GM23338 (cell line): Measurements from ENCODE around the gene SLX4IP. TPM values are rescaled to one million over a fixed set of nuclear protein-coding genes. Genes with fewer than 3 reads are reported as not detected.
A peak's percentile ranks its signal among the peaks of the same experiment; 100 is the strongest.

ENCODE experiments used
- ATAC-seq: fragments of 200-7000 bp; cut with Tn5 transposase; 3 replicates; pipeline ENCODE4 v1.9.1; 2020
- DNase-seq: peaks from one replicate; pipeline ENCODE4 v3.0.0-alpha.2; 2015; ENCODE audit warnings: low spot score
- H2AFZ ChIP-seq: fragments of 200-600 bp; sonication (generic); 2 replicates; pipeline ENCODE4 v1.8.0; 2016; ENCODE audit warnings: antibody characterized with exemption, mild to moderate bottlenecking, moderate library complexity
- H3F3A ChIP-seq: fragments of 200-600 bp; sonication (generic); replicated peaks from 2 replicates; pipeline ENCODE4 v1.8.0; 2017; ENCODE audit warnings: antibody characterized with exemption, mixed run types, low read depth
- H3K27ac ChIP-seq: fragments of 200-600 bp; sonication (generic); 2 replicates; pipeline ENCODE4 v1.6.1; 2016; ENCODE audit warnings: low read depth
- H3K27me3 ChIP-seq: fragments of 200-600 bp; sonication (generic); 2 replicates; pipeline ENCODE4 v1.8.0; 2016; ENCODE audit warnings: mild to moderate bottlenecking, mixed run types, moderate library complexity; ENCODE audit not compliant: insufficient read depth
- H3K36me3 ChIP-seq: fragments of 200-600 bp; sonication (generic); 2 replicates; pipeline ENCODE4 v1.8.0; 2016; ENCODE audit warnings: mild to moderate bottlenecking; ENCODE audit not compliant: insufficient read depth
- H3K4me1 ChIP-seq: fragments of 200-600 bp; sonication (generic); 2 replicates; pipeline ENCODE4 v1.8.0; 2016; ENCODE audit warnings: mild to moderate bottlenecking, moderate library complexity; ENCODE audit not compliant: insufficient read depth
- H3K4me2 ChIP-seq: fragments of 200-600 bp; sonication (generic); 2 replicates; pipeline ENCODE4 v1.7.1; 2017; ENCODE audit warnings: mixed run types
- H3K4me3 ChIP-seq: fragments of 200-600 bp; sonication (generic); 2 replicates; pipeline ENCODE4 v1.6.1; 2016; ENCODE audit warnings: mixed run types
- H3K79me2 ChIP-seq: fragments of 200-600 bp; sonication (generic); replicated peaks from 2 replicates; pipeline ENCODE4 v1.8.0; 2017; ENCODE audit warnings: mild to moderate bottlenecking; ENCODE audit not compliant: insufficient read depth
- H3K9me2 ChIP-seq: fragments of 200-600 bp; sonication (generic); 2 replicates; pipeline ENCODE4 v1.8.0; 2017; ENCODE audit not compliant: insufficient read depth
- H4K20me1 ChIP-seq: fragments of 200-600 bp; sonication (generic); replicated peaks from 2 replicates; pipeline ENCODE4 v1.8.0; 2017; ENCODE audit warnings: mild to moderate bottlenecking; ENCODE audit not compliant: insufficient read depth
- H3K27ac Mint-ChIP-seq: 2 replicates; pipeline ENCODE4 v1.8.0; 2020; ENCODE audit warnings: inconsistent platforms, mild to moderate bottlenecking, moderate library complexity, mixed read lengths
- H3K27me3 Mint-ChIP-seq: 3 replicates; pipeline ENCODE4 v1.8.0; 2022; ENCODE audit warnings: low read depth, mild to moderate bottlenecking, moderate library complexity, mixed read lengths, inconsistent platforms; ENCODE audit not compliant: insufficient read depth, poor library complexity
- H3K36me3 Mint-ChIP-seq: 3 replicates; pipeline ENCODE4 v1.8.0; 2021; ENCODE audit warnings: low read depth, mild to moderate bottlenecking, inconsistent platforms, moderate library complexity, mixed read lengths
- H3K4me1 Mint-ChIP-seq: 3 replicates; pipeline ENCODE4 v1.8.0; 2020; ENCODE audit warnings: mild to moderate bottlenecking, inconsistent platforms, mixed read lengths
- H3K4me3 Mint-ChIP-seq: 3 replicates; pipeline ENCODE4 v1.8.0; 2021; ENCODE audit warnings: moderate library complexity, mild to moderate bottlenecking, inconsistent platforms, mixed read lengths
- H3K9me3 Mint-ChIP-seq: 3 replicates; pipeline ENCODE4 v1.8.0; 2020; ENCODE audit warnings: moderate library complexity, mild to moderate bottlenecking, inconsistent platforms, mixed read lengths
- CREB1 ChIP-seq: fragments of 250-450 bp; sonication (Bioruptor Pico); IDR thresholded peaks from 2 replicates; pipeline ENCODE4 v1.5.0; 2020; ENCODE audit warnings: low read depth, mild to moderate bottlenecking, moderate library complexity
- EZH2 ChIP-seq: fragments of 200-600 bp; sonication (generic); IDR thresholded peaks from one replicate; pipeline ENCODE4 v1.8.0; 2017; ENCODE audit warnings: antibody characterized with exemption, mild to moderate bottlenecking, low read depth; ENCODE audit not compliant: unreplicated experiment
- EZH2phosphoT487 ChIP-seq: fragments of 200-600 bp; sonication (generic); IDR thresholded peaks from one replicate; pipeline ENCODE4 v1.8.1; 2018; ENCODE audit warnings: antibody characterized with exemption; ENCODE audit not compliant: unreplicated experiment
- JUNB ChIP-seq: IDR thresholded peaks from one replicate; pipeline ENCODE4 v1.6.1; 2016; ENCODE audit warnings: antibody characterized with exemption; ENCODE audit not compliant: unreplicated experiment
- NANOG ChIP-seq: IDR thresholded peaks from 2 replicates; pipeline ENCODE4 v1.6.1; 2016; ENCODE audit warnings: antibody characterized with exemption, borderline replicate concordance
- POLR2AphosphoS5 ChIP-seq: IDR thresholded peaks from 2 replicates; pipeline ENCODE4 v1.6.1; 2016; ENCODE audit warnings: antibody characterized with exemption, low read depth
- STAT1 ChIP-seq: IDR thresholded peaks from one replicate; pipeline ENCODE4 v1.6.1; 2016; ENCODE audit warnings: antibody characterized with exemption; ENCODE audit not compliant: unreplicated experiment
- polyA plus RNA-seq: library from polyadenylated mRNA; unstranded; fragments of >200 nt; fragmentation: Nextera tagmentation; extraction: Ambion mirVana; gene quantifications from 2 replicates; pipeline ENCODE4 v1.2.1, GENCODE V29; 2016
- total RNA-seq: library from RNA; depleted of rRNA; stranded (reverse); fragments of >200 nt; shearing (Covaris generic); gene quantifications from 2 replicates; pipeline ENCODE4 v1.2.3, GENCODE V29; 2014
- TF ChIP-seq, protein P1 (sequence below): IDR thresholded peaks from 2 replicates; pipeline ENCODE4 v1.6.1; 2016; ENCODE audit warnings: antibody characterized with exemption
- TF ChIP-seq, protein P2 (sequence below), 2 experiments: fragments of 200-600 bp in 1 of 2; sonication (generic) in 1 of 2; conservative IDR thresholded peaks; 2 replicates each; pipeline versions ENCODE4 v1.5.1 to v1.6.1; 2016 to 2017; ENCODE audit warnings: antibody characterized with exemption in 2 of 2, low read depth in 2 of 2, mild to moderate bottlenecking in 2 of 2, moderate library complexity in 1 of 2

SLX4IP gene
- total and polyA plus RNA-seq, 2 experiments from 2014 or later: 9.1 to 9.8 TPM

DNA sequence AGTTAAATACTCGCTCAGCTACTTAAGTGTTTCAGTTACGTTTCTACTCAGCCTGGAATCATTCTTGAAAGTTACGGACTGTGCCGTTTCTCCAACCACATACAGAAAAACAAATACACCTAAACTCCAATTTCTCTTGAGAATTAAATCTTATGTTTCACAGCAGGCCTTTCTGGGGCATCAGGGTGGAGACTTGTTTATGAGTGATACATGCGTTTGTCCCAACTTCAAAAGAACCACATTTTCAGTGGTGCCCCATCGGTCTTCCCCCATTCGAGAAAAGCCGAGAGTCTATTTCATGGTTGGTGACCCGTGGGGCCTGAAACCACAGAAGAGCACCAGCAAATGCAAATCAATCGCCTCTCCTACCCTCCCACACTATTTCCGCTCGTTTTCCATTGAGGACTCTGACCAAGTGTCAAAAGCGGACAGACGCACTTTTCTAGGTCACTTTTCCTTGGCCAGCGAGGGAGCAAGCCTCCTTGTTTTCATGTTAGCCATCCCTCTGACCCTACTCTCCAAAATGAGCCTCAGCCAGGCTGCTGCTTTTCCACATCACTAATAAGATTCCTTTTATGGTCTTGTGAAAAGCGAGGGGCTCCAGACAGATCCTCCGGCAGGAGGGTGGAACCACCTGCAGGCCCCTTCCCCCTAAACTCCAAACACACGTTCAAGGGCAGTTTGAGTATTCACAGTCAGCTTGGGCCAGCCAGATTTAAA lies 235.6 kb downstream of the SLX4IP start (continued):
- TF ChIP-seq, protein P1, sequence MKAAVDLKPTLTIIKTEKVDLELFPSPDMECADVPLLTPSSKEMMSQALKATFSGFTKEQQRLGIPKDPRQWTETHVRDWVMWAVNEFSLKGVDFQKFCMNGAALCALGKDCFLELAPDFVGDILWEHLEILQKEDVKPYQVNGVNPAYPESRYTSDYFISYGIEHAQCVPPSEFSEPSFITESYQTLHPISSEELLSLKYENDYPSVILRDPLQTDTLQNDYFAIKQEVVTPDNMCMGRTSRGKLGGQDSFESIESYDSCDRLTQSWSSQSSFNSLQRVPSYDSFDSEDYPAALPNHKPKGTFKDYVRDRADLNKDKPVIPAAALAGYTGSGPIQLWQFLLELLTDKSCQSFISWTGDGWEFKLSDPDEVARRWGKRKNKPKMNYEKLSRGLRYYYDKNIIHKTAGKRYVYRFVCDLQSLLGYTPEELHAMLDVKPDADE: no peak
- TF ChIP-seq STAT1 (no peak), EZH2 (no peak), POLR2AphosphoS5 (no peak), NANOG (no peak), CREB1 (CRISPR knock-in tag) (no peak), EZH2phosphoT487 (no peak)

GRCh38 chr20:10671221-10671918 lies 236.3 kb downstream of the SLX4IP start:
- H3K27ac Mint-ChIP-seq: peak overlapping the region; percentile 72
- Histone ChIP-seq H3F3A (0 out of 2 replicates have a peak, but pooled peaks cover 5% of the 10 kb centered on the region), H3K9me2 (no peaks in the 10 kb centered on the region), H3K79me2 (peaks cover 66% of the 10 kb centered on the region), H4K20me1 (no peaks in the 10 kb centered on the region), H3K36me3 (no peaks in the 10 kb centered on the region), H3K4me3 (peak overlapping the region; percentile 92), H3K4me2 (peak overlapping the region; percentile 99), H2AFZ (no peak overlapping the region), H3K27ac (no peak overlapping the region), H3K27me3 (peaks cover 8% of the 10 kb centered on the region; the same call in 1 of the 2 replicates), H3K4me1 (peaks cover 53% of the 10 kb centered on the region)
- DNase-seq (peak; percentile 85), ATAC-seq (peak; percentile 33)
- peaks cover 62% of the 10 kb centered on the region for H3K4me1 Mint-ChIP-seq
- no peaks in the 10 kb centered on the region for H3K9me3 Mint-ChIP-seq
- peaks cover 20% of the 10 kb centered on the region for H3K27me3 Mint-ChIP-seq
- H3K4me3 Mint-ChIP-seq: peak overlapping the region; percentile 91
- no peak for TF ChIP-seq EZH2phosphoT487
- TF ChIP-seq JUNB: no peak
- TF ChIP-seq, protein P2, sequence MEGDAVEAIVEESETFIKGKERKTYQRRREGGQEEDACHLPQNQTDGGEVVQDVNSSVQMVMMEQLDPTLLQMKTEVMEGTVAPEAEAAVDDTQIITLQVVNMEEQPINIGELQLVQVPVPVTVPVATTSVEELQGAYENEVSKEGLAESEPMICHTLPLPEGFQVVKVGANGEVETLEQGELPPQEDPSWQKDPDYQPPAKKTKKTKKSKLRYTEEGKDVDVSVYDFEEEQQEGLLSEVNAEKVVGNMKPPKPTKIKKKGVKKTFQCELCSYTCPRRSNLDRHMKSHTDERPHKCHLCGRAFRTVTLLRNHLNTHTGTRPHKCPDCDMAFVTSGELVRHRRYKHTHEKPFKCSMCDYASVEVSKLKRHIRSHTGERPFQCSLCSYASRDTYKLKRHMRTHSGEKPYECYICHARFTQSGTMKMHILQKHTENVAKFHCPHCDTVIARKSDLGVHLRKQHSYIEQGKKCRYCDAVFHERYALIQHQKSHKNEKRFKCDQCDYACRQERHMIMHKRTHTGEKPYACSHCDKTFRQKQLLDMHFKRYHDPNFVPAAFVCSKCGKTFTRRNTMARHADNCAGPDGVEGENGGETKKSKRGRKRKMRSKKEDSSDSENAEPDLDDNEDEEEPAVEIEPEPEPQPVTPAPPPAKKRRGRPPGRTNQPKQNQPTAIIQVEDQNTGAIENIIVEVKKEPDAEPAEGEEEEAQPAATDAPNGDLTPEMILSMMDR (conservative IDR thresholded peaks at IDR 0.05; ENCODE audit: low read depth in 2 of 2): peak; percentile 55 to 68
- TF ChIP-seq STAT1: no peak
- H3K36me3 Mint-ChIP-seq: peaks cover 34% of the 10 kb centered on the region
